GM21367 (cell line): ENCODE results near the gene RNU5B-1.

Source experiments
- ATAC-seq: cut with Tn5 transposase; IDR thresholded peaks from one replicate; pipeline ENCODE4 v1.9.1; 2021; ENCODE audit not compliant: unreplicated experiment

Gene RNU5B-1

DNA sequence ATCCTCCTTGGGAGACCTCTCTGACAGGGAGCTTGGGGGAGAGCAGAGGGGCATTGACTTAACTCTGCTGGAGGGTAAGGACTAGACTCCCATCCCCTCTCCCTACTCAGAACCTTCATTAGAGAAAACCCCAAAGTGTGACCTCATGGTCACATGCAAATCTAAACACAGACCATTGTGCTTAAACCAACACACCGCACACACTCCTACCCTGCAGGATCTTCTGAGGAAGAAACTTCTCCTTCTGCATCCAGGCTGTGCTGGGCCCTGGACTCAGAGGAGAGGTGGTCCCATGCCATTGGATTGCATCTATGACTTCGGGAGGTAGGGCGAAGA, 17.0 kb upstream of the RNU5B-1 start:
- ATAC-seq, result no peak

DNA sequence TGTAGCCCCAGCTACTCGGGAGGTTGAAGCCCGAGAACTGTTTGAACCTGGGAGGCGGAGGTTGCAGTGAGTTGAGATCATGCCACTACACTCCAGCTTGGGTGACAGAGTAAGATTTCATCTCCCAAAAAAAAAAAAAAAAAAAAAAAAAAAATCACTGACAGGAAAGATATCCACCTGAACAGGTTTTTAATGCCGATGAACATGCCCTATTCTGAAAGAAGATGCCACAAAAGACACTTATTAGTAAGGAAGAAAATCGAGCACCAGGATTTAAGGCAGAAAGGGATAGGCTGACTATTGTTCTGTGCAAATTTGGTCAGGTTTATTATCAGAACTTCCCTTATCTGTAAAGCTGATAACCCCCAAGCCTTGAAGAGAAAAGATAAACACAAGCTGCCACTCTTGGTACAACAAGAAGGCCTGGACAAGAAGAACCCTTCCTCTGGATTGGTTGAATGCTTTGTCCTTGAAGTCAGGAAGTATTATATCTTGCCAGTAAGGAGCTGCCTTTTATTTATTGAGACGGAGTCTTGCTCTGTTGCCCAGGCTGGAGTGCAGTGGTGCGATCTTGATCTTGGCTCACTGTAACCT, 15.1 kb upstream of the RNU5B-1 start:
- ATAC-seq, result no peak

DNA sequence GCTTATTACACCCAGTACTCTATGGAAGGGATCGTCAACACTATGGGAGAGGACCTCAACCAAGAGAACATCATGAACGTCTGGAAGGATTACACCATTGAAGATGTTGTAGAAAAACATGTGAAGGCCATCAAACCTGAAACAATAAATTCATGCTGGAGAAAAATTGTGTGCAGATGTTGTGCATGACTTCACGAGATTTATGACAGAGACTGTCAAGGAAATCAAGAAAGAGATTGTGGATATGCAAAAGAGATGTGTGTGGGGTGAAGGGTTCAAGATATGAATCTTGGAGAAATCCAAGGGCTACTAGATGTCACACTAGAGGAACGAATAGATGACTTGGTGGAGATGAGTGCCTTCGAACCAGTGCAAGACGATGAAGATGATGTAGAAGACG, 14.2 kb upstream of the RNU5B-1 start:
- no peak for ATAC-seq

DNA sequence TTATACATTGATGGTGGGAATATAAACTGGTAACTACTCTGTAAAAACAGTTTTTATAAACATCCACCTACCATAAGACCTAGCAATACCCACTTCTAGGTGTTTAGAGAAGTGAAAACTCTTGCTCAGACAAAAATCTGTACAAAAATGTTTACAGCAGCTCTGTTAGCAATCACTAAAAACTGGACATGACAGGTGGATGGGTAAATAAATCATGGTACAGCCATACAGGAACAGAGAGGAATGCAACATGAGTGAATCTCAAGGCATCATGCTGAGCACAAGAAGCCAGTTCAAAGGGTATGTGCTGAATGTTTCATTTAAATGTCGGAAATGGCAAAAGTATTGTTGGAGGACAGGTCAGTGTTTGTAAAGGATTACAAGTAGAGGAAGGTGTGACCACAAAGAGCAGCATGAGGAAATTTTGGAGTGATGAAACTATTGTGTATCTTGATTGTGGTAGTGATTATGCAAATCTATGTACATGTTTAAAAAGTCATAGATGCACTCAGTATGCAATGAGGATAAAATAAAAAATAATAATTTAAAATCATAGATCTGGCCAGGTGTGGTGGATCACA, 11.4 kb upstream of the RNU5B-1 start:
- ATAC-seq, result no peak

DNA sequence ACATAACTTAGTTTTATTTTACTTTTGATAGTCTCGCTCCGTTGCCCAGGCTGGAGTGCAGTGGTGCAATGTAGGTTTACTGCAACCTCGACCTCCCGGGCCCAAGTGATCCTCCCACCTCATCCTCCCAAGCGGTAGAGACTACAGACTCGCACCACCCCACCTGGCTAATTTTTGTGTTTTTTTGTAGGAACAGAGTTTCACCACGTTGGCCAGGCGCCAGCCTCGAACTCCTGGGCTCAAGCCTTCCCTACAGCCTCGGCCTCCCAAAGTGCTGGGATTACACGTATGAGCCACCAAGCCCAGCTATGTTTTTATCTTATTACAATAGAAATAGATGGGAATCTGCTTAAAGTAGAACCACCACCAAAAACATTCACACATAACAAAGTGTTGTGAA, 5.7 kb upstream of the RNU5B-1 start:
- no peak for ATAC-seq

DNA sequence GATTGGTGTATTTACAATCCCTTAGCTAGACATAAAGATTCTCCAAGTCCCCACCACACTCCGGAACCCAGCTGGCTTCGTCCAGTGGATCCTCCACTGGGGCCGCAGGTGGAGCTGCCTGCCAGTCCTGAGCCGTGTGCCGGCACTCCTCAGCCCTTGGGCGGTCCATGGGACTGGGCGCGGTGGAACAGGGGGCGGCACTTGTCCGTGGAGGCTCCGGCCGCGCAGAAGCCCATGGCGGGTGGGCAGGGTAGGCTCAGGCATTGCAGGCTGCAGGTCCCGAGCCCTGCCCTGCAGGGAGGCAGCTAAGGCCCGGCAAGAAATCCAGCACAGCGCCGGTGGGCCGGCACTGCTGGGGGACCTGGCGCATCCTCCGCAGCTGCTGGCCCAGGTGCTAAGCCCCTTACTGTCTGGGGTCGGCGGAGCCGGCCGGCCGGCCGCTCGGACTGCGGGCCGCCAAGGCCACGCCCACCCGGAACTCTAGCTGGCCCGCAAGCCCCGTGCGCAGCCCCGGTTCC, 3.5 kb upstream of the RNU5B-1 start:
- ATAC-seq, result no peak

DNA sequence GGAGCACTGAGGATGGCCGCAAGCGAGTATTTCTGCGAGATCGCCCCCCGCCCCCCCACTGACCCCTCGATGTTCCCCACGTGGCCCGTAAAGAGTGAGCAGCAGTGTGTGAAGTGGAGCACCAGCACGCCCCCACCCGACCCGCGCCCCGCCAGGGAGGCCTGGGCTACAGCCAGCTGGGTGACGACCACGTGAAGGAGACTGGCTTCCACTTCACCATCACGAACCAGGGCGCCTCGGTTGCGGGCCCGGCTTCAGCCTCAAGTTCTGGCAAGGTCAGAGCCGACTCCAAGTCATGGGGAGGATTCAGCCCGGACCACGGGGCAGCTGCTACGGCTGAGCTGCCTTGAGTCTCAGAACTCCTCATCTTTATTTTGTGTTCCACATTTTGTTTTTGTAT, 2.4 kb upstream of the RNU5B-1 start:
- no peak for ATAC-seq

DNA sequence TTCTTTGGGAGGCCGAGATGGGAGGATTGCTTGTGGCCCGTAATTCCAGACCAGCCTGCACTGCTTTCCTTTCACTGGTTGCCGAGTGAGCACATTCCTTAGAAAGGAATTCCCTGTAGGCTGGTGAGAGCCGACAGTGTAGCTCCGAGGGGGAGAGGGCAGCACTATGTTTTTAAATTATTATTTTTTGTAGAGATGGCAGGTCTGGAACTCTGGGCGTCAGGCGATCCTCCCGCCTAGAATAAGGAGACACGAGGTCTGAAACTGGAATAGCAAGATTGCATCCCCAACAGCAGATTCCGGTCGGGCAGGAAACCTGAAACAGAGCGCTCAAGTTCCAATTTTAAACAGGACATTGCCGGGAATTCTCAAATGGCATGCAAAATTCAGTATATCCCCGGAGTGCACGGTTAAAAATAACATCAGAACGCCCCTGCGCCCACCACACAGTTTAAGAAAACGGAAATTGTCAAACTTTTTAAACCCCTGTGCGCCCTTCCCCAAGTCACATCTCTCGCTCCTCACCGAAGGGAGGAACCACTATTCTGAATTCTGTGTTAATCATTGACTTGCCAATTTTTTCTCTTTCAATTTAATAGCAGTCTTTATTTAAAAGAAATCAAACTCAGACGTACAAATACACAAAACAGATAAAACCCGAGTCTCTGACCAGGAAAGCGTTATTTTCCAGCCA, 643 bp upstream of the RNU5B-1 start:
- no peak for ATAC-seq

DNA sequence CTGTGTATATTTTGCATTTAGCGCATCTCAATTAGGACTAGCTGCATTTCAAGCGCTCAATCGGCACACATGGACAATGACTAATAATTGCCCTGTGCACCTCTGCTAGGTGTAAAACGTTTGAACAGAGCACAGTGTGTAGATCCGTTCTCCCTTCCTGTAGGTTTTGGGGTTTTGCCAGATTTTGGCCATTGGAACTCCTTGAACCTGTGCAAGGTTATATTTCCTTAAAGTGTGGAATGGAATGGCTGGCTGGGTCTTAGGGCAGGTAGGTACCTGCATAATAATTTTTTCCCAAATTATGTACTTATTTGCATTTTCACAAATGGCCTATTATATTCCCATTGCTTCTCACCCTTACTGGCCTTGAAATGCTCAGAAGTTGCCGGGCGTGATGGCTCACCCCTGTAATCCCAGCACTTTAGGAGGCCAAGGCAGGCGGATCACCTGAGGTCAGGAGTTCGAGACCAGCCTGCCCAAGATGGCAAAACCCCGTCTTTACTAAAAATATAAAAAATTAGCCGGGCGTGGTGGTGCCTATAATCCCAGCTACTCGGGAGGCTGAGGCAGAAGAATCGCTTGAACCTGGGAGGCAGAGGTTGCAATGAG, 777 bp downstream of the RNU5B-1 start:
- peak; percentile 14 for ATAC-seq

DNA sequence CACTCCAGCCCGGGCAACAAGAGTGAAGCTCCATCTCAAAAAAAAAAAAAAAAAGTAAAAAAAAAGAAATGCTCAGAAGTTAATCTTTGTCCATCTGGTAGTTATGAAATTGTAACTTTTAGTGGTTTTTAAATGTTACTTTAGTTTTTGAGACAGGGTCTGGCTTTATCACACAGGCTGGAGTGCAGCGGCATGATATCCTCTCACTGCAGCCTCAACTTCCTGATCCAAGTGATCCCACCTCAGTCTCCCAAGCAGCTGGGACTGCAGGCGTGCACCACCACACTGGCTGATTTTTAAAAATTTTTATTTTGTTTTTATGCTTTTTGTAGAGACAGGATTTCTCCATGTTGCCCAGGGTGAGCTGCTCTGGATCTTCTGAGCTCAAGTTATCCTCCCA, 1.3 kb downstream of the RNU5B-1 start:
- no peak for ATAC-seq

DNA sequence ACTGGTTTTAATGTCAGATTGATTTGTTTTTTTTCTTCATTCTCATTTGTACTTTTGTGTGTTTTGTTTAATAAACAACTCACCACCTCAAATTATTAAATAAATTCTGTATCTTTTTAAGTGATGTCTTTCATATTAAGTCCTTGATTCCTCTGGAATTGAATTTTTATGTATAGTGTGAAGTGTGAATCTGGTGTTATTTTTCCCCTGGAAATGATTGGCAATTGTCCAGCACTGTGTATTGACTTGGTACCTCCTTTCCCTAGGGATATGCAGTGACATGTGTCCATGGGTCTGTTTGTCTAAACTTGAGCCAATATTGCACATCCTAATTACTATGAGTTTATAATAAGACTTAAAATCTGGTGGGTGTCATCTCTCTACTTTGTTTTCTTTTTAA, 2.1 kb downstream of the RNU5B-1 start:
- no peak for ATAC-seq

DNA sequence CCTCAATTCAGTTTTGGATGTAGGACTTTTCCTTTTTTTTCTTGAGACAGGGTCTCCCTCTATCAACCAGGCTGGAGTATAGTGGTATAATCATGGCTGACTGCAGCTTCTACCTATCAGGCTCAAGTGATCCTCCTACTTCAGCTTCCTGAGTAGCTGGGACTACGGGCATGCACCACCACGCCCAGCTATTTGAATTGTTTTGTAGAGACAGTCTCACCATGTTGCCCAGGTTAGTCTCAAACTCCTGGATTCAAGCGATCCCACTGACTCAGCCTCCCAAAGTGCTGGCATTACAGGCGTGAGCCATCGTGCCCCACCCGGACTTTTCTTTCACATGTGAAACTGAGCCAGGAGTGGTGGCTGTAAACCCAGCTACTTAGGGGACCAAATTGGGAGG, 3.5 kb downstream of the RNU5B-1 start:
- no peak for ATAC-seq

DNA sequence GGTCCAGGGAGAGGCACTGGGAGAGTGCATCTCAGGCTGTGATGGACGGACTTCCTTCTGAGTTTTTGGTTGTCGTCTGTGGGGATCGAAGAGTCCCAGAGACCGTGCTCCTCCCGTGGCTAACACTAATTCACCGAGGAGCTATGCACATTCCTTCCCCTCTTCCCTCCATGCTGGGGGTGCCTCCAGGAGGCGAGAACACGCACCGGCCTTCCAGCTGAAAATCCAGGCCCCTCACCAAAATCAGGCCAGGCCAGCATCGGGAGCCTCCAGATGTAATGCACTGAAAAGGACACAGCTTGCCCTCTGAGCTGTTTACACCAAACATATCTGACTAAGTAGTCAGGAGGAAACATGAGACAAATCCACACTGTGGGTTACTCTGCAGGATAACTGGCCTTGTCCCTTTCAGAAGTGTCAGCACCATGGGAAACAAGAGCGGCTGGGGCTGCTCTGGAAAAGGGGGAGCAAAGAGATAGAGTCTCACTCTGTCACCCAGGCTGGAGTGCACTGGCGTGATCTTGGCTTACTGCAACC, 5.5 kb downstream of the RNU5B-1 start:
- no peak for ATAC-seq

DNA sequence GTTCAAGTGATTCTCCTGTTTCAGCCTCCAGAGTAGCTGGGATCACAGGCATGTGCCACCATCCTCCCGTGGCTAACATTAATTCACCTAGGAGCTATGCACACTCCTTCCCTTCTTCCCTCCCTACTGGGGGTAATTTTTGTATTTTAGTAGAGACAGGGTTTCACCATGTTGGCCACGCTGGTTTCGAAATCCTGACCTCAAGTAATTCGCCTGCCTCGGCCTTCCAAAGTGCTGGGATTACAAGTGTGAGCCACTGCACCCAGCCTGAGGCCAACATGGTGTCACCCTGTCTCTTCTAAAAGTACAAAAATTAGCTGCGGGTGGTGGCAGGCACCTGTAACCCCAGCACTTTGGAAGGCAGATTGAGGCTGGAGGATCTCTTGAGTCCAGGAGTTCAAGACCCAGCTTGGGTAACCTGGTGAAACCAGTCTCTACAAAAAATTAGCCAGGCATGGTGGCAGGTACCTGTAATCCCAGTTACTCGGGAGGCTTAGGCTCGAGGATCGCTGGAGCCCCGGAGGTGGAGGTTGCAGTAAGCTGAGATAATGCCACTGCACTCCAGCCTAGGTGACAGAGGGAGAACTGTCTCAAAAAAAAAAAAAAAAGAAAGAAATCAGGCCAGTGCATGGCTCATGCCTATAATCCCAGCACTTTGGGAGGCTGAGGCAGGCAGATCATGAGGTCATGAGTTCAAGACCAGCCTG, 6.1 kb downstream of the RNU5B-1 start:
- no peak for ATAC-seq

DNA sequence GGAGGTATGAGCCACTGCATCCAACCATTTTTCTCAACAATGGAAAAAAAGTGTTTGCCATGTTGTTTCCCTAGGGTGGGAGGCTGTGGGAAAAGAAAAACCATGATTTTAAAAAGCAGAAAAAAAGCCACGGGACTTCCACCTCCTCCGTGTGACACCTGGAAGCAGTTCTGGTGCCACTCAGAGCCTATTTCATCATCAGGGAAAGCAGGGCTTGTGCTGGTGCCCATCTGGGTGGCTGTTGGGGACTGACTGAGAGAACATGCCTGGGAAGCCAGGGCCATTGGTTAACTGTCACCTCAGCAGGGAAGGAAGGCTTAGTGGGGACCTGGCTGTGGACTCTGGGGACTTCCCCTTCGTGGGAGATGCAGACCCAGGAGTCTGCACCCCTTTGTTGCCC, 7.3 kb downstream of the RNU5B-1 start:
- ATAC-seq, result no peak

DNA sequence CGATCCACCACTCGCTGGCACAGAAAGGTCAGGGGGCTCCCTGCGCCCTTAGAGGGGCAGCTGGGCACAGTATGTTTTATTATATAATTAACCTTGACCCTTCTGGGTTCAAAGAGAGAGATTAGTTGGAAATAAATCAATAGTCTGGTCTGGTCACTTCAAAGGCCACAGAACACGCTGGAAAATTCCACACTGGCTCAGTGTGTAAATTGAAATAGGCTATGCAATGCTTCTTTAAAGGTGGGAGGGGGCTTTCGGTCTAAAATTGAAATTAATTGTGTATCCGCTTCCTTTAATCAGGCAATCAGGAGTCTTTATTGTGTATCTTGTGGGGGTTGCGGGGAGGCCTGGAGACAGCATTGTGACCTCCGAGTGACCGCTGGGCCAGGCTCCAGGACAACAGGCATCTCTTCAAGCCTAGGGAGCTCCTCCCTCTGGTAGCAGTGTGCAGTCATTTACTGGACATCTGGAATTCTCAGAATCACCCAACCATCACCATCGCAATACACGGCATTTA, 8.0 kb downstream of the RNU5B-1 start:
- ATAC-seq, result no peak

DNA sequence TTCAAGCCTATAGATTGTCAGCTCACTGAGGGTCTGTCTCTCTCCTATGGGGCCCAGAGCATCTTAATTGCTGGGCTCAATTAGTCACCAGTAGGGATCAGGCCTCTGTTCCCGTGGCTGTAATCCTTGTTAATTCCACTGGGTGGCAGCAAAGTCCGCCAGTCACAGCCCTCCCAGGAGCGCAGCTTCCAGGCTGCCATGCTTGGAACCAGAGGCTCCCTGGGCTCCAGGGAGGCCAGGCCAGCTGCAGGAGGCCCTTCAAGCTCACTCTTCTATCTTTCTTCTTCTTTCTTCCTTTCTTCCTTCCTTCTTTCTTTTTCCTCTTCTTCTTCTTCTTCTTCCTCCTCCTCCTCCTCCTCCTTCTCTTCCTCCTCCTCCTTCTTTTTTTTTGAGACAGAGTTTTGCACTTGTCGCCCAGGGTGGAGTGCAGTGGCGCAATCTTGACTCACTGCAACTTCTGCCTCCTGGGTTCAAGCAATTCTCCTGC, 14.4 kb downstream of the RNU5B-1 start:
- ATAC-seq, result no peak

DNA sequence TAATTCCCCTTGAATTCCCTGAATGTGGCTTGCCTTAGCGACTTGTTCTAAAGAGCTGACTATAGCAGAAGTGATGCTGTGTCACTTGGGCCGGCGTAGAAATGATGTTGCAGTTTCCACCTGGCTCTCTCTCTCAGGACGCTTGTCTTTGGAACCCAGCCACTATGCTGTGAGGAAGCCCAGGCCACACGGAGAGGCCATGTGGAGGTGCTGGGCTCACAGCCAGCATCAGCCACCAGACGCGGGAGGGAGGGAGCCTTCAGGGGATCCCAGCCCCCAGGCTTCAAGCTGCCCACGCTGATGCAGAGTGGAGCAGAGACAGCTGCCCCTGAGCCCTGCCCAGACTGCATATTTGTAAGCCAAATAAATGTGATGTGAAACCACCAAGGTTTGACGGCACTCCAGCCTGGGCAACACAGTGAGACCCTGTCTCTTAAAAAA, 18.6 kb downstream of the RNU5B-1 start:
- ATAC-seq, result no peak

DNA sequence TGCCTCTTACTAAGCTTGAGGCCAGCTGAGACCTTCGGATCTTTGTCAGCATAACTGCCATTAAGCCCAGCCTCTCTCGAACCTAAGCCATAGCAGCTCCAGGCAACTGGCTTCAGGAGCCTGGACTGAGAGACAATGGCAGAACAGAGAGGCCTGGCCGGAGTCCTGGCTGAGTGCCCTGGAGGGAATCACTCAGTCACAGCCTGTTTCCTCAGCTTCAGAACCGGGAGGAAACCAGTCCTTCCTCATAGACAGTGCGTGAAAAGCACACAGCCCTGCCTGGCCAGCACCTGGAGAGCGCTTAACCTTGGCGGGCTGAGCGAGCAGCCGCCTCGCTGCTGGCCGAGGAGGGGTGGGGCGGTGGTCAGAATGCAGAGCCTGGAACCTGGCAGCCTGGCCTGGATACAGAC, 21.6 kb downstream of the RNU5B-1 start:
- ATAC-seq, result no peak

DNA sequence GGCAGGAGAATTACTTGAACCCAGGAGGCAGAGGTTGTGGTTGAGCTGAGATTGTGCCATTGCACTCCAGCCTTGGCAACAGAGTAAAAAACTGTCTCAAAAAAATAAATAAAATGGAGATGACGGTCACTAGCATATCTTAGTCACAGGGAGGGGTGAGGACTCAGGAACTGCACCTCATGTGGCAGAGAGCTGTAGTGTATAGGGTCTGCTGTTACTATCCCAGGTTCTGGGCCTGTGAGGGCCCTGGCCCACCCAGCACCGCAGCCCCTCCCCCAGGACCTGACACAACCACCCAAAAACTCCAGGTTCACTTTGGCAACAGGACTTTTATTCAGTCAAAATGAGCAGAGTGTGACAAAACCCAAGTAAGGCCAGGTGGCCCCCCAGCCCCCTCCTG, 22.3 kb downstream of the RNU5B-1 start:
- no peak for ATAC-seq
